Large intestine (tissue), 3 donors: Measurements from ENCODE around the gene KCNIP4. TPM values are rescaled to one million over a fixed set of nuclear protein-coding genes. Genes with fewer than 3 reads are reported as not detected.

Experiments used
- DNase-seq, 2 donors: peaks; one replicate each; pipeline versions ENCODE4 v3.0.0 to v3.0.0-alpha.2; 2013
- H3K27ac ChIP-seq: one replicate; pipeline ENCODE4 v1.5.1; 2013; ENCODE audit warnings: low read length
- H3K27me3 ChIP-seq: 2 replicates; pipeline ENCODE4 v1.6.1; 2013; ENCODE audit warnings: low read length; ENCODE audit not compliant: control insufficient read depth, insufficient read depth
- H3K36me3 ChIP-seq: 2 replicates; pipeline ENCODE4 v1.6.1; 2013; ENCODE audit warnings: low read length; ENCODE audit not compliant: control insufficient read depth, insufficient read depth
- H3K4me1 ChIP-seq: one replicate; pipeline ENCODE4 v1.6.1; 2013; ENCODE audit warnings: low read length; ENCODE audit not compliant: control insufficient read depth, insufficient read depth
- H3K4me3 ChIP-seq: one replicate; pipeline ENCODE4 v1.5.1; 2013; ENCODE audit warnings: low read length
- H3K9me3 ChIP-seq: one replicate; pipeline ENCODE4 v1.6.1; 2013; ENCODE audit warnings: mild to moderate bottlenecking, low read depth, low read length, moderate library complexity; ENCODE audit not compliant: control insufficient read depth
- WGBS: methylation state at CpG from one replicate; pipeline ENCODE4 v1.1.5; 2013; ENCODE audit warnings: low lambda C conversion rate; ENCODE audit not compliant: insufficient coverage; 5-methylcytosine and 5-hydroxymethylcytosine counted together
- polyA plus RNA-seq: library from polyadenylated mRNA; unstranded; fragments of 120-200 nt; gene quantifications from one replicate; pipeline ENCODE4 v1.2.1, GENCODE V29; 2013

KCNIP4 gene
- polyA plus RNA-seq, 1 donor, result 7.5 TPM

DNA sequence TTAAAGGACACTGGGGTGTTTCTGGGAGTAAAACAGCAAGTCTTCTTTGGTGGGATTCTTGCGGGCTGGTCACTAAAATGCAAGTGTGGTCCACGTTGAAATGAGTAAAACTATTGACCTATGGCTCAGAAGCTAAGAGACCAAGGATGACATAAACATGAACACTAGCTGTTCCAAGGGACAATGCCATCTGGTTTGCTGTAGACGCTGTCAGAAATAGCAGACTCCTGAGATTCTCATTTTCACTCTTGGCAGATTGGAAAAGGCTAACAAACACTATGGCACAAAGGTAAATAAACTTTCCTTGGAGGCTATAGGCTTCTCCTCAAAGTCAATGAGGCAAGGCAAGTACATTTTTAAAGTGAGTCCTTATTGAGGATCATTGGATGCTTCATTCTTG lies 343.6 kb downstream of the KCNIP4 start:
- H3K27me3 ChIP-seq, result no peaks in the 10 kb centered on the region
- no CpG with 5 or more reads among the region's 3 CpGs for WGBS
- no peak for DNase-seq
- H3K4me3 ChIP-seq, result no peak overlapping the region
- H3K4me1 ChIP-seq, result no peaks in the 10 kb centered on the region
- H3K27ac ChIP-seq, result no peak overlapping the region
- no peaks in the 10 kb centered on the region for H3K36me3 ChIP-seq
- H3K9me3 ChIP-seq, result no peaks in the 10 kb centered on the region

DNA sequence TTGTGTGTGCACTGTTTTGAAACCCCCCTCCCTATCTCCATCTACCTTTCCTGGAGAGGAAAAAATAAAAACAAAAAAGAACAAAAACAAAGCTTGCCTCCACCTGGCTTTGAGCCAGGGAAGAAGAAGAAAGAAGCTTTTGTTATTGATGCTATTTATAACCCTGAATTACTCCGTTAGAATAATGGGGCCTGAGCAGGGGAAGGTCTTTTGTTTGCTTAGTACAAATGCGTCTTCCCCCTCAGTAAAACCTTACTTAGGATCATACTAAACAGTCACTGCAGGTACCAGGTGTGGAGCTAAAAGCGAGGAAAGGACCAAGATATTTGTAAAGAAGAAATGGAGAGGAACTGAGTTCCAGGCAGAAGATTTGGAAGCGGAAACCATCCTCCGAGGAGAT lies 352.1 kb downstream of the KCNIP4 start:
- H3K27me3 ChIP-seq, result no peaks in the 10 kb centered on the region
- H3K4me3 ChIP-seq, result no peak overlapping the region
- no peaks in the 10 kb centered on the region for H3K9me3 ChIP-seq
- DNase-seq, result no peak
- no peaks in the 10 kb centered on the region for H3K4me1 ChIP-seq
- 65% methylated on average over 4 of the region's 5 CpGs for WGBS
- H3K36me3 ChIP-seq, result no peaks in the 10 kb centered on the region
- no peak overlapping the region for H3K27ac ChIP-seq

DNA sequence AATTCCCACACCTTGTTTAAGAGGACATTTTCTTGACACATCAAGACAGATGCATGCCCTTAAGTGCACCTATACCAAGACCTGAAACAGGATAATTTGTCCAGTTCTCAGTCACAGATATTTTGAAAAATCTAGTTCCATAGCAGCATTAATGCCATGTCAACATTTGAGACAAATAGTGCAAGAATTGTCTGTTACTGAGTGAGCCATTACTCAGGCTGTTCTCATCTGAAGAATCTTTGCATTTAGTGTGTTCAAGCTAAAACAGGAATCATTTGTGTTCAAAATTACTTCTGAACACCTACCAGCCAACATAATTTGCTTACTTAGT lies 354.9 kb downstream of the KCNIP4 start:
- no peak overlapping the region for H3K27ac ChIP-seq
- no peaks in the 10 kb centered on the region for H3K27me3 ChIP-seq
- H3K4me3 ChIP-seq, result no peak overlapping the region
- H3K4me1 ChIP-seq, result no peaks in the 10 kb centered on the region
- DNase-seq, result no peak
- H3K9me3 ChIP-seq, result no peaks in the 10 kb centered on the region
- H3K36me3 ChIP-seq, result no peaks in the 10 kb centered on the region

DNA sequence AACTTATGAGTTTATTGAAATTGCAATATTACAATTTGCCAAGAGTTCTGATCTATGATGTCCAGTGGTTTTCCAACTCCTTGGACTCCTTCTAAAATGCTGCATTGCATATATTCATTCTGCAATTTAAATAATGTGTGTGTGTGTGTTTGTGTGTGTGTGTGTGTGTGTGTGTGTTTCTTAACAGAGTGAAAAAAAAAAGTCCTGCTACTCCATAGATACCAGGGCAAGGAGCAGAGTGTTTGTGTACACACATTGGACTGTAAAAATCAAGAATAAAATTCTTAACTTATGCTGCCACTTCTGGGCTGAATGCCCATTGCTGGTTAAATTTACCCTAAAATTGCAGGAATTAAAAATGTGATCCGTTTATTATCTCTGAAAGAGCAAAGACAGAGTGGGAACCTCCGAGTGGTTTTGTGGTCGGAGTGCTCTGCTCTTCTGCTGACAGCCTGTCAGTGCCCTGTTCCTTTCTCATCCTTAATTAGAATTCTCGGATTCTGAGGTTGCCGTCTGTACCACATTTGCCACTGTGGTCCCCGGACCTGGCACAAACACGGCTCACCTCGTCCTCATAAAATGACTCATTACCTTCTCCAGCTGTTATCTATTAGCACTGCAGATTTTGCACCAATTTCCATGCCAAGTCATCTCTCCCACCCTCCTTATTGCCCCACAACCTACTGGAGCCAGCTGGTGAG lies 355.5 kb downstream of the KCNIP4 start:
- 50% methylated on average over 2 of the region's 8 CpGs for whole genome bisulfite sequencing
- no peak for DNase-seq

DNA sequence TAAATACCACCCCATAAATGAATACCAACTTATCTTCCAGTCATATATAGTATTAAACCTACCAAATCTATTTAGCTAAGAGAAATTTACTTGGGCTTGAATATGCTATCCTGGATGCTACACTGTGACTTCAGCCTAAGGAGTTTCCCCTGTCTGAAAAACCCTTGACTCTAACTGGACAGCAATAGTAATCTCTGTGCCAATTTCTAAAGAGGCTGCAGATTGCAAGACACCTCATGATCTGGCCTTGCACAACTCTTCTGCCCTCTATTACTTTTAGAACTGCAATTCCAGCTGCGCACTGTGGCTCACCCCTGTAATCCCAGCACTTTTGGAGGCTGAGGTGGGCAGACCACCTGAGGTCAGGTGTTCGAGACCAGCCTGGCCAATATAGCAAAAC lies 371.5 kb downstream of the KCNIP4 start:
- WGBS, result no CpG with 5 or more reads among the region's 2 CpGs
- Histone ChIP-seq H3K4me3 (no peak overlapping the region), H3K36me3 (no peaks in the 10 kb centered on the region), H3K9me3 (no peaks in the 10 kb centered on the region), H3K4me1 (no peaks in the 10 kb centered on the region), H3K27ac (no peak overlapping the region), H3K27me3 (no peaks in the 10 kb centered on the region)
- no peak for DNase-seq

More for the DNA sequence above, 355.5 kb downstream of the KCNIP4 start:
- no peaks in the 10 kb centered on the region for H3K4me1 ChIP-seq
- H3K4me3 ChIP-seq, result no peak overlapping the region
- no peaks in the 10 kb centered on the region for H3K27me3 ChIP-seq
- no peak overlapping the region for H3K27ac ChIP-seq
- no peaks in the 10 kb centered on the region for H3K36me3 ChIP-seq
- no peaks in the 10 kb centered on the region for H3K9me3 ChIP-seq

DNA sequence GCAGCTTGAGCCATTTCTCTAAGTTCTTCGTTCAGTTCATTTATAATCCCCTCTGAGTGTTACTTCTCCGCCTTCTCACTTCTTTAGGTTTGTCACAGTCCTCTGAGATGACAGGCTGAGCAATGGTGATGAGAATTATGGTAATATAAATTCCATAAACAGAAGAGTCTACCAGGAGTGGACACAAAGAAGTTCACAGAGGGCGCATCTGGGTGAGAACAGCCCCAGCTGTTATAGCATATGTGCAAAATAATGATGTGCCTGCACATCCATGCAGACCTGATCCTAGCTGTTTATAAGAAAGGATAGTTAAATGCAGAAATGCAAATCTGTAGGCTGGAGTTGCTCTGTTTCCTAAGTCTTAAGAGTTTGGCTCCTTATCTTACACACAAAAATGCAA lies 377.5 kb downstream of the KCNIP4 start:
- DNase-seq, result no peak
- Histone ChIP-seq H3K27ac (no peak overlapping the region), H3K4me3 (no peak overlapping the region), H3K36me3 (no peaks in the 10 kb centered on the region), H3K27me3 (no peaks in the 10 kb centered on the region), H3K9me3 (no peaks in the 10 kb centered on the region), H3K4me1 (no peaks in the 10 kb centered on the region)
- WGBS, result no CpG with 5 or more reads among the region's 3 CpGs

DNA sequence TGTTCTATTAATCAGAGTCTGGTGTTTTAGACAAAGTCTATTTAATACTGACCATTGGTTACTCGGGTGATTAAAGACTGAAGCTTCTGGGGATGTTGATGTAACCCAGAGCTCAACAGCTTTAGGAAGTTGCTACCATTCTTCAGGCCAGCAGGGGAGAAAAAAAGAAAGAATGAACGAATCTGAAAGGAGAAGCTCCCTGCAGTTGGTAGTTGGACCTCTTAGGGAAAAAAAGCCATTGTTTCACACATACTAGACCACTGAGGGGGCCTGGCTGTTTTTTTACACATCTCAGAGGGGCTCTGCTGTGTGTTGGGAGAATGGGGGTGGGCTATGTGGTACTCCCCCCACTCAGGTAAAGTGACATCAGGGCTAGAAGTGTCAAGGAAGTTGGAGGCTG lies 378.9 kb downstream of the KCNIP4 start:
- no peaks in the 10 kb centered on the region for H3K27me3 ChIP-seq
- no peak for DNase-seq
- WGBS, result no CpG with 5 or more reads among the region's 2 CpGs
- H3K36me3 ChIP-seq, result no peaks in the 10 kb centered on the region
- no peak overlapping the region for H3K4me3 ChIP-seq
- H3K4me1 ChIP-seq, result no peaks in the 10 kb centered on the region
- H3K9me3 ChIP-seq, result no peaks in the 10 kb centered on the region
- H3K27ac ChIP-seq, result no peak overlapping the region

DNA sequence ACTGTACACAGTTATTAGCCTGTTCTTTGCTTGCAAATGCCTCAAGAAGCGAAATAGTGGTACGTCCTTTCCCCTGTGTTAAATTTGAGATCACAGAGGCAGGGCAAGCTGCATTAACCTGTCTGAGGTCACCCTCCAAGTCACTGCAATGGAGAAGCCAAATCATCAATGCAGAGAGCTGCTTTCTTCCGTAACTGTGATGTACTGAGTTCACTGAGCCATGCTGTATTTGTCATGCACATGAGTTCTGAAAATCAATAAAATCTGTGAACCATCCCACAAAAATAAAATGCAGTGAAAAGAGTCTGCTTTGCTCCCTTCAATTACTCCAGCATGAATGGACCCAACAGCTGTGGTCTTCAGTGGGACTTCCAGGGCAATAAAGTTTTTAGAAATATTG lies 393.5 kb downstream of the KCNIP4 start:
- no peaks in the 10 kb centered on the region for H3K4me1 ChIP-seq
- no peaks in the 10 kb centered on the region for H3K27me3 ChIP-seq
- no peak overlapping the region for H3K27ac ChIP-seq
- no CpG with 5 or more reads among the region's 3 CpGs for whole genome bisulfite sequencing
- no peaks in the 10 kb centered on the region for H3K36me3 ChIP-seq
- no peak for DNase-seq
- H3K4me3 ChIP-seq, result no peak overlapping the region
- H3K9me3 ChIP-seq, result no peaks in the 10 kb centered on the region

DNA sequence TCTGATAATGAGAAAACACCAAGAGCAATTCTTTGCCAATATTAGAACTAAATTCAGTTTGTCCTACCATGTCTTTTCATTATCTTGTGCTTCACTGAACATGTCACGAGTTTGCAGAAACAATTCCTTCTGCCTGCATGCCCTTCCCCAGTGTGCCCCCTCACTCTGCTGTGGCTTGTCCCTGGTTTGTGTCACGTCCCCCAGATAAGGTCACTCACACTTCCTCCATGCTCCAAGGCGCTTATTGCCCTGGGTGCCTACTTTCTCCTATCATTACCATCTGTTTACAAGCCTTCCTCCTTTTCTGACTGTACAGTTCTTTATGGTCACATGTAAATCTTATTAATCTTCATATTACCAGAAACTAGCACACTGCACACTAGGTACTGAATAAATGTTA lies 394.1 kb downstream of the KCNIP4 start:
- no peaks in the 10 kb centered on the region for H3K4me1 ChIP-seq
- no peak overlapping the region for H3K4me3 ChIP-seq
- DNase-seq, result no peak
- no peaks in the 10 kb centered on the region for H3K9me3 ChIP-seq
- 29% methylated on average over 1 of the region's 3 CpGs for WGBS
- no peaks in the 10 kb centered on the region for H3K36me3 ChIP-seq
- H3K27me3 ChIP-seq, result no peaks in the 10 kb centered on the region
- no peak overlapping the region for H3K27ac ChIP-seq

DNA sequence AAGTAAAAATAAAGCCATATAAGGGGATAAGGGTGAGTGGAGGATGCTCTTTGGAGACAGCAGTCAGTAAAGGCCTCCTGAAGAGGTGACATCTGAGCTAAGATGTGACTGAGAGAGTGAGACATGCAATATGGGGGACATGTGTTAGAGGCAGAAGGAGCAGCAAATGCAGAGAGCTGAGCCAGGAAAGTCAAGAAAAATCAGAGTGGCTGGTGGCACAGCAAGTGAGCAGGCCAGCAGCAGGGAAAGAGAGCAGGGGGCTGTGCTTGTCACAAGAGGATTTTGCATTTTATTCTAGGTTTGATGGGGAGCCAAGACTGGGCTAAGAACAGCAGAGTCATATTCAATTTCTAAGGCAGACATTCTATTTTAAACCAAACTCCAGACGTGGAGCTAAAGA lies 394.5 kb downstream of the KCNIP4 start:
- Histone ChIP-seq H3K36me3 (no peaks in the 10 kb centered on the region), H3K9me3 (no peaks in the 10 kb centered on the region), H3K4me3 (no peak overlapping the region), H3K27ac (no peak overlapping the region), H3K4me1 (no peaks in the 10 kb centered on the region), H3K27me3 (no peaks in the 10 kb centered on the region)
- no peak for DNase-seq
- WGBS, result no CpG with 5 or more reads among the region's 1 CpG

DNA sequence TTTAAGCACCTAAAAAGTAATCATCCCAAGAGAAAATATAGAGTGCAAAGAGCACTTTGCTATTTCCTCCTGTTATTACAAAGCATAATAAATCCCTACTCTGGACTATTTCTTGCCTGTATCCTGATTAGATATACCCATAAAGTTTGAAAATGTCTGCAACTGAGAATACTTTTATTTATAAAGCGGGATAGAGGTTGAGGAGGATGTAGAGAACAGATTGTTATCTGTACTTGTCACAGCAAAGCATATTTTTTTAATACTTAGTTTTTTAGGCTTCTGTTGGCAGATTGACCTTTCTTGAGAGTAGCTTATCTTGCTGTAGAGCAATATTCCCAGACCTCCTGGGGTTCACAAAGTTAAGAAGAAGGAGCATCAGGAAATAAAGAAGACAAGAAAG lies 396.1 kb downstream of the KCNIP4 start:
- Histone ChIP-seq H3K4me1 (no peaks in the 10 kb centered on the region), H3K27ac (no peak overlapping the region), H3K36me3 (no peaks in the 10 kb centered on the region), H3K27me3 (no peaks in the 10 kb centered on the region), H3K4me3 (no peak overlapping the region), H3K9me3 (no peaks in the 10 kb centered on the region)
- DNase-seq, result no peak
- no CpG with 5 or more reads among the region's 1 CpG for WGBS
